Loucy (cell line): ENCODE measurements around the gene HELZ.
A peak's percentile ranks its signal among the peaks of the same experiment; 100 is the strongest.
"Not testable (repeated sequence)": the region's sequence is repeated elsewhere in the genome, so short reads cannot be mapped to it uniquely, and the experiment has no call there.

Experiments
- H2AFZ ChIP-seq: fragments of 200-600 bp; sonication (generic); 2 replicates; pipeline ENCODE4 v1.6.0; 2016; ENCODE audit warnings: antibody characterized with exemption, mild to moderate bottlenecking, low read length, moderate library complexity
- H3F3A ChIP-seq: fragments of 200-600 bp; 2 replicates; pipeline ENCODE4 v1.6.0; 2016; ENCODE audit warnings: antibody characterized with exemption, low read depth, mild to moderate bottlenecking
- H3K27me3 ChIP-seq: fragments of 200-600 bp; sonication (generic); 2 replicates; pipeline ENCODE4 v1.6.1; 2014; ENCODE audit warnings: low read length, mild to moderate bottlenecking; ENCODE audit not compliant: insufficient read depth, poor library complexity, severe bottlenecking
- H3K36me3 ChIP-seq: fragments of 200-600 bp; sonication (generic); 2 replicates; pipeline ENCODE4 v1.6.1; 2016; ENCODE audit warnings: low read length; ENCODE audit not compliant: insufficient read depth
- H3K4me1 ChIP-seq: fragments of 200-600 bp; sonication (generic); 2 replicates; pipeline ENCODE4 v1.5.1; 2014; ENCODE audit warnings: low read length, mild to moderate bottlenecking; ENCODE audit not compliant: insufficient read depth, poor library complexity, severe bottlenecking
- H3K4me2 ChIP-seq: fragments of 200-600 bp; sonication (generic); 2 replicates; pipeline ENCODE4 v1.6.0; 2014; ENCODE audit warnings: antibody characterized with exemption, low read length, low read depth, mild to moderate bottlenecking; ENCODE audit not compliant: poor library complexity, severe bottlenecking
- H3K4me3 ChIP-seq: fragments of 200-600 bp; sonication (generic); 2 replicates; pipeline ENCODE4 v1.5.1; 2014; ENCODE audit warnings: low read length, mild to moderate bottlenecking, mixed read lengths; ENCODE audit not compliant: poor library complexity, severe bottlenecking
- H3K79me2 ChIP-seq: fragments of 200-600 bp; sonication (generic); 2 replicates; pipeline ENCODE4 v1.6.1; 2014; ENCODE audit warnings: low read length; ENCODE audit not compliant: insufficient read depth
- H3K9ac ChIP-seq: fragments of 200-600 bp; sonication (generic); 2 replicates; pipeline ENCODE4 v1.6.0; 2014; ENCODE audit warnings: mild to moderate bottlenecking, low read depth, low read length, moderate library complexity; ENCODE audit not compliant: poor library complexity, severe bottlenecking
- H3K9me2 ChIP-seq: fragments of 200-600 bp; sonication (generic); replicated peaks from 2 replicates; pipeline ENCODE4 v1.6.1; 2016; ENCODE audit warnings: low read depth, low read length, mixed read lengths
- H3K9me3 ChIP-seq: fragments of 200-600 bp; sonication (generic); 2 replicates; pipeline ENCODE4 v1.6.1; 2014; ENCODE audit warnings: mild to moderate bottlenecking, antibody characterized with exemption, low read length, low read depth; ENCODE audit not compliant: insufficient read depth
- H4K20me1 ChIP-seq: fragments of 200-600 bp; sonication (generic); 2 replicates; pipeline ENCODE4 v1.6.0; 2014; ENCODE audit warnings: antibody characterized with exemption, low read length, mild to moderate bottlenecking; ENCODE audit not compliant: insufficient read depth, poor library complexity, severe bottlenecking
- CTCF ChIP-seq: fragments of 200-600 bp; sonication (generic); conservative IDR thresholded peaks from 2 replicates; pipeline ENCODE4 v1.5.1; 2014; ENCODE audit warnings: mild to moderate bottlenecking, antibody characterized with exemption, low read length
- EZH2phosphoT487 ChIP-seq: fragments of 200-600 bp; IDR thresholded peaks from 2 replicates; pipeline ENCODE4 v1.6.1; 2018; ENCODE audit warnings: antibody characterized with exemption, mild to moderate bottlenecking, moderate library complexity, borderline replicate concordance

The HELZ gene

DNA sequence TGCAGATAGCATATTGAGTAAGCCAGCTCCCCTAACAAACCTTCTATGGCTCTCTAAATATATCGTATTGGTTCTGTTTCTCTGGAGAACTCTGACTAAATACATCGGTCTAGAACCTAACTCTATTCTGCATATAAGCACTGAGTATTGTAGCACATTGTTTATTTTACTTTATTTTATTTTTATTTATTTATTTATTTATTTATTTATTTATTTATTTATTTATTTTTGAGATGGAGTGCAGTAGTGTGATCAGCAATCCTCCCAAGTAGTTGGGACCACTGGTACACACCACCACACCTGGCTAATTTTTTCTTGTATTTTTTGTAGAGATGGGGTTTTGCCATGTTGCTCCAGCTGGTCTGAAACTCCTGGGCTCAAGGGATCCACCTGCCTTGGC is 28.9 kb upstream of the HELZ start:
- Histone ChIP-seq H3K4me2 (no peak overlapping the region), H4K20me1 (no peaks in the 10 kb centered on the region), H3K36me3 (no peaks in the 10 kb centered on the region), H3K27me3 (no peaks in the 10 kb centered on the region), H3K79me2 (no peaks in the 10 kb centered on the region), H3K9me3 (no peaks in the 10 kb centered on the region), H3F3A (no peaks in the 10 kb centered on the region), H3K9me2 (no peaks in the 10 kb centered on the region), H2AFZ (no peak overlapping the region), H3K9ac (no peak overlapping the region), H3K4me3 (no peak overlapping the region), H3K4me1 (peaks cover 3% of the 10 kb centered on the region)
- TF ChIP-seq CTCF (no peak), EZH2phosphoT487 (no peak)

- H3K4me1 ChIP-seq = peaks cover 3% of the 10 kb centered on the region
- no peaks in the 10 kb centered on the region for H3K27me3 ChIP-seq
- peak overlapping the region; percentile 65 for H3K4me2 ChIP-seq
- H3K4me3 ChIP-seq = peak overlapping the region; percentile 51
- peak overlapping the region; percentile 43 for H3K9ac ChIP-seq
- no peaks in the 10 kb centered on the region for H3F3A ChIP-seq
- H4K20me1 ChIP-seq = no peaks in the 10 kb centered on the region
- TF ChIP-seq CTCF = peak; percentile 74
- no peak for TF ChIP-seq EZH2phosphoT487
- H3K9me3 ChIP-seq = no peaks in the 10 kb centered on the region
- no peaks in the 10 kb centered on the region for H3K79me2 ChIP-seq
- H2AFZ ChIP-seq = peak overlapping the region; percentile 100
- H3K36me3 ChIP-seq = no peaks in the 10 kb centered on the region
- no peaks in the 10 kb centered on the region for H3K9me2 ChIP-seq
Observed at GRCh38 chr17:67272312-67273047, 27.5 kb upstream of the HELZ start.

- not testable (repeated sequence) for H3K27me3 ChIP-seq, H3K9ac ChIP-seq, H3F3A ChIP-seq, H3K36me3 ChIP-seq, H2AFZ ChIP-seq, H3K79me2 ChIP-seq, H3K4me3 ChIP-seq, H3K4me2 ChIP-seq, H4K20me1 ChIP-seq, H3K9me2 ChIP-seq, H3K9me3 ChIP-seq, H3K4me1 ChIP-seq
Observed at GRCh38 chr17:67271187-67271586, 26.2 kb upstream of the HELZ start.

DNA sequence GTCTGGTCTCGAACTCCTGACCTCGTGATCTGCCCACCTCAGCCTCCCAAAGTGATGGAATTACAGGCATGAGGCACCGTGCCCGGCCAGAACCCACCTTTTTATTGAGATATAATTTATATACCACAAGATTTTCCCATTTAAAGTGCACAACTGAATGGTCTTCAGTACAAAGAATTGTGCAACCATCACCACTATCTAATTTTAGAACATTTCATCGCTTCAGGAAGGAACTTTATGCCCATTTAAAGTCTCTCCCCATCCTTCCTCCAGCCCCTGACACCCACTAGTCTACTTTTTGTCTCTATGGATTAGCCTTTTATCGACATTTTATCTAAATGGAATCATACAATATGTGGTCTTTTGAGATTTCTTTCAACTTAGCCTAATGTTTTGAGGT is 25.4 kb upstream of the HELZ start:
- no peak overlapping the region for H3K4me3 ChIP-seq
- H3K9me2 ChIP-seq = no peaks in the 10 kb centered on the region

More for the DNA sequence above, 25.4 kb upstream of the HELZ start:
- H3K9me3 ChIP-seq = no peaks in the 10 kb centered on the region
- no peaks in the 10 kb centered on the region for H3F3A ChIP-seq
- H3K36me3 ChIP-seq = no peaks in the 10 kb centered on the region
- no peaks in the 10 kb centered on the region for H3K79me2 ChIP-seq
- H2AFZ ChIP-seq = no peak overlapping the region
- H3K27me3 ChIP-seq = no peaks in the 10 kb centered on the region
- H4K20me1 ChIP-seq = no peaks in the 10 kb centered on the region
- no peak for TF ChIP-seq EZH2phosphoT487
- no peak for TF ChIP-seq CTCF
- no peak overlapping the region for H3K9ac ChIP-seq
- no peak overlapping the region for H3K4me2 ChIP-seq
- H3K4me1 ChIP-seq = peaks cover 3% of the 10 kb centered on the region
